H1 (cell line): Measurements from ENCODE around the gene ANKS1B. TPM values are rescaled to one million over a fixed set of nuclear protein-coding genes. Genes with fewer than 3 reads are reported as not detected.

Experiments
- CTCF ChIA-PET: fragments of 300-600 bp; sonication (Branson Sonifier 250); formaldehyde crosslinking; loops from one replicate; lab custom pipeline; 2021; ENCODE audit not compliant: partially characterized antibody; lab: Charles Lee
- POLR2A ChIA-PET: fragments of 300-600 bp; sonication (Branson Sonifier 250); formaldehyde crosslinking; loops from one replicate; lab custom pipeline; 2021; ENCODE audit warnings: inconsistent platforms; ENCODE audit not compliant: partially characterized antibody; lab: Charles Lee
- DNase-seq, 2 experiments: peaks; one replicate each; pipeline versions ENCODE4 v3.0.0 to v3.0.0-alpha.2; 2010 to 2022; ENCODE audit warnings: low spot score in 2 of 2, low read depth in 1 of 2, mixed read lengths in 1 of 2
- FAIRE-seq: peaks from 2 replicates; lab custom pipeline; 2011; peaks lifted over from hg19 to GRCh38; lab: Jason Lieb, UNC
- H2AFZ ChIP-seq: 2 replicates; pipeline ENCODE4 v1.8.1; 2012; ENCODE audit warnings: low read length, inconsistent platforms
- H2AK5ac ChIP-seq: 2 replicates; pipeline ENCODE4 v1.6.1; 2013; ENCODE audit warnings: low read depth, low read length
- H2BK120ac ChIP-seq: replicated peaks from 2 replicates; pipeline ENCODE3; 2013; ENCODE audit warnings: low read depth, low read length, inconsistent platforms
- H2BK12ac ChIP-seq: 2 replicates; pipeline ENCODE4 v1.6.1; 2013; ENCODE audit warnings: low read depth, low read length
- H2BK15ac ChIP-seq: 2 replicates; pipeline ENCODE4 v1.6.1; 2013; ENCODE audit warnings: low read length
- H2BK20ac ChIP-seq: 2 replicates; pipeline ENCODE4 v1.6.1; 2013; ENCODE audit warnings: low read length
- H2BK5ac ChIP-seq: 2 replicates; pipeline ENCODE4 v1.6.1; 2013; ENCODE audit warnings: low read depth, low read length
- H3K14ac ChIP-seq: 2 replicates; pipeline ENCODE4 v1.6.1; 2013; ENCODE audit warnings: inconsistent platforms; ENCODE audit not compliant: insufficient read length
- H3K18ac ChIP-seq: 2 replicates; pipeline ENCODE4 v1.6.1; 2013; ENCODE audit warnings: low read length; ENCODE audit errors: extremely low read depth
- H3K23ac ChIP-seq: 2 replicates; pipeline ENCODE4 v1.6.1; 2013; ENCODE audit warnings: inconsistent platforms; ENCODE audit not compliant: insufficient read length
- H3K23me2 ChIP-seq: 2 replicates; pipeline ENCODE4 v1.6.1; 2013; ENCODE audit warnings: low read depth, low read length
- H3K27ac ChIP-seq: 2 replicates; pipeline ENCODE4 v1.6.1; 2011; ENCODE audit warnings: low read depth, low read length, inconsistent platforms
- H3K27me3 ChIP-seq, 4 experiments: replicated peaks in 1 of 4; 1 replicate in 1 of 4; 2 replicates in 3 of 4; pipeline versions ENCODE4 v1.6.1 to v1.8.1; 2011 to 2013; ENCODE audit warnings: low read length in 3 of 4, mild to moderate bottlenecking in 3 of 4, inconsistent platforms in 2 of 4, mixed read lengths in 2 of 4, moderate library complexity in 1 of 4; ENCODE audit not compliant: control insufficient read depth in 3 of 4, insufficient read depth in 3 of 4; ENCODE audit errors: extremely low read depth in 1 of 4
- H3K36me3 ChIP-seq, 4 experiments: 2 replicates each; pipeline versions ENCODE4 v1.6.1 to v1.8.1; 2011 to 2013; ENCODE audit warnings: mild to moderate bottlenecking in 4 of 4, low read length in 3 of 4, moderate library complexity in 2 of 4, control low read depth in 1 of 4, inconsistent platforms in 1 of 4; ENCODE audit not compliant: insufficient read depth in 4 of 4, control insufficient read depth in 2 of 4
- H3K4ac ChIP-seq: replicated peaks from 2 replicates; pipeline ENCODE3; 2013; ENCODE audit warnings: low read length, low read depth, mixed read lengths, inconsistent platforms; ENCODE audit not compliant: insufficient read length
- H3K4me1 ChIP-seq, 4 experiments: replicated peaks in 1 of 4; 1 replicate in 1 of 4; 2 replicates in 3 of 4; pipeline versions ENCODE4 v1.6.1 to v1.8.1; 2011 to 2013; ENCODE audit warnings: low read length in 3 of 4, inconsistent platforms in 2 of 4, mixed read lengths in 1 of 4; ENCODE audit not compliant: insufficient read depth in 4 of 4, control insufficient read depth in 3 of 4
- H3K4me2 ChIP-seq, 2 experiments: 2 replicates each; pipeline versions ENCODE4 v1.6.1 to v1.8.1; 2011 to 2013; ENCODE audit warnings: low read depth in 2 of 2, low read length in 2 of 2, control low read depth in 1 of 2, inconsistent platforms in 1 of 2, mild to moderate bottlenecking in 1 of 2; ENCODE audit not compliant: insufficient read depth in 1 of 2
- H3K4me3 ChIP-seq, 4 experiments: fragments of 200-600, 300-600 bp in 1 of 4; sonication (generic), shearing (Covaris generic), sonication (Bioruptor Twin) in 1 of 4; 2 replicates each; pipeline versions ENCODE4 v1.5.1 to v1.8.1; 2011 to 2016; ENCODE audit warnings: low read length in 4 of 4, low read depth in 3 of 4, control low read depth in 2 of 4, inconsistent platforms in 2 of 4, mild to moderate bottlenecking in 2 of 4, mixed read lengths in 1 of 4, moderate library complexity in 1 of 4; ENCODE audit not compliant: insufficient read depth in 2 of 4; ENCODE audit errors: extremely low read depth in 1 of 4
- H3K56ac ChIP-seq: replicated peaks from 2 replicates; pipeline ENCODE3; 2013; ENCODE audit warnings: low read depth, mild to moderate bottlenecking, mixed read lengths, low read length, inconsistent platforms; ENCODE audit not compliant: insufficient read length
- H3K79me1 ChIP-seq: 2 replicates; pipeline ENCODE4 v1.6.1; 2013; ENCODE audit warnings: low read depth, low read length, control low read depth
- H3K79me2 ChIP-seq, 2 experiments: 2 replicates each; pipeline versions ENCODE4 v1.6.1 to v1.8.1; 2012 to 2013; ENCODE audit warnings: low read length in 2 of 2, mild to moderate bottlenecking in 2 of 2, inconsistent platforms in 1 of 2; ENCODE audit not compliant: insufficient read depth in 2 of 2, control insufficient read depth in 1 of 2
- H3K9ac ChIP-seq, 4 experiments: replicated peaks in 1 of 4; 1 replicate in 1 of 4; 2 replicates in 3 of 4; pipeline versions ENCODE4 v1.6.1 to v1.8.1; 2011 to 2013; ENCODE audit warnings: low read depth in 3 of 4, low read length in 3 of 4, control low read depth in 2 of 4, mild to moderate bottlenecking in 2 of 4, moderate library complexity in 2 of 4, inconsistent platforms in 1 of 4; ENCODE audit errors: extremely low read depth in 1 of 4
- H3K9me3 ChIP-seq, 2 experiments: 2 replicates each; pipeline versions ENCODE4 v1.6.1 to v1.8.1; 2012 to 2013; ENCODE audit warnings: mild to moderate bottlenecking in 2 of 2, moderate library complexity in 2 of 2, control low read depth in 1 of 2, inconsistent platforms in 1 of 2, low read depth in 1 of 2, low read length in 1 of 2, mixed read lengths in 1 of 2; ENCODE audit not compliant: insufficient read depth in 2 of 2
- H4K20me1 ChIP-seq, 2 experiments: replicated peaks in 1 of 2; 2 replicates each; pipeline versions ENCODE3 to v1.8.1; 2011 to 2013; ENCODE audit warnings: inconsistent platforms in 2 of 2, low read length in 2 of 2, mild to moderate bottlenecking in 1 of 2; ENCODE audit not compliant: insufficient read depth in 2 of 2, control insufficient read depth in 1 of 2
- H4K5ac ChIP-seq: 2 replicates; pipeline ENCODE4 v1.6.1; 2013; ENCODE audit warnings: low read length, low read depth, mixed read lengths, inconsistent platforms; ENCODE audit not compliant: insufficient read length
- H4K8ac ChIP-seq: 2 replicates; pipeline ENCODE4 v1.8.0; 2013; ENCODE audit warnings: mild to moderate bottlenecking, moderate library complexity, low read length, inconsistent platforms; ENCODE audit not compliant: insufficient read depth; ENCODE audit errors: extremely low read depth
- H4K91ac ChIP-seq: replicated peaks from 2 replicates; pipeline ENCODE3; 2013; ENCODE audit warnings: low read length, mixed read lengths, inconsistent platforms; ENCODE audit not compliant: insufficient read length
- CBX5 ChIP-seq: fragments of 300-800, 300-1000 bp; sonication (generic); IDR thresholded peaks from 2 replicates; pipeline ENCODE4 v1.7.1; 2016; ENCODE audit warnings: antibody characterized with exemption, low read length, low read depth
- CBX8 ChIP-seq: fragments of 300-800, 300-1000 bp; sonication (generic); IDR thresholded peaks from 2 replicates; pipeline ENCODE4 v1.7.1; 2016; ENCODE audit warnings: low read depth, low read length, borderline replicate concordance
- CHD2 ChIP-seq: IDR thresholded peaks from 2 replicates; pipeline ENCODE4 v1.6.1; 2012; ENCODE audit warnings: low read length, improper control_type of control experiment
- CTBP2 ChIP-seq: IDR thresholded peaks from 2 replicates; pipeline ENCODE4 v1.7.0; 2011; ENCODE audit warnings: borderline replicate concordance, mild to moderate bottlenecking, moderate library complexity, mixed read lengths, low read length; ENCODE audit not compliant: insufficient read depth, insufficient read length
- FOSL1 ChIP-seq: IDR thresholded peaks from 2 replicates; pipeline ENCODE4 v1.6.1; 2011; ENCODE audit warnings: mild to moderate bottlenecking, low read depth, low read length, moderate library complexity; ENCODE audit not compliant: insufficient read depth
- HDAC6 ChIP-seq: IDR thresholded peaks from one replicate; pipeline ENCODE4 v1.7.1; 2012; ENCODE audit warnings: low read depth, mild to moderate bottlenecking, inconsistent platforms, low read length, moderate library complexity
- JUND ChIP-seq: IDR thresholded peaks from 2 replicates; pipeline ENCODE4 v1.6.1; 2011; ENCODE audit warnings: mild to moderate bottlenecking, improper control_type of control experiment, low read length
- KDM5A ChIP-seq: fragments of 200-600 bp; IDR thresholded peaks from 2 replicates; pipeline ENCODE4 v1.7.1; 2012; ENCODE audit warnings: mild to moderate bottlenecking, low read length, inconsistent platforms, mixed read lengths
- SIN3A ChIP-seq, 2 experiments: IDR thresholded peaks in 1 of 2; conservative IDR thresholded peaks in 1 of 2; 2 replicates each; pipeline ENCODE4 v1.6.1; 2011 to 2012; ENCODE audit warnings: low read length in 2 of 2, improper control_type of control experiment in 1 of 2, low read depth in 1 of 2, mild to moderate bottlenecking in 1 of 2
- SIX5 ChIP-seq: IDR thresholded peaks from 2 replicates; pipeline ENCODE4 v1.6.1; 2011; ENCODE audit warnings: mild to moderate bottlenecking, low read depth, low read length
- TEAD4 ChIP-seq: IDR thresholded peaks from 2 replicates; pipeline ENCODE4 v1.6.1; 2012; ENCODE audit warnings: low read depth, low read length, inconsistent platforms, mixed read lengths
- YY1 ChIP-seq: IDR thresholded peaks from 2 replicates; pipeline ENCODE4 v1.6.1; 2011; ENCODE audit warnings: low read depth, mild to moderate bottlenecking, low read length
- WGBS, 2 experiments: shearing (Covaris generic) in 1 of 2; methylation state at CpG; one replicate each; pipeline versions ENCODE4 v1.1.6 to v1.1.7; 2013 to 2015; ENCODE audit warnings: low lambda C conversion rate in 2 of 2, mixed read lengths in 2 of 2, inconsistent platforms in 1 of 2, low coverage in 1 of 2, missing lambda C conversion rate in 1 of 2; ENCODE audit not compliant: insufficient replicate concordance in 2 of 2, insufficient coverage in 1 of 2, insufficient read length in 1 of 2; ENCODE audit errors: extremely low coverage in 1 of 2, missing lambda C conversion rate in 1 of 2; 5-methylcytosine and 5-hydroxymethylcytosine counted together
- polyA plus RNA-seq, 7 experiments: library from polyadenylated mRNA; depleted of rRNA in 3 of 7; stranded (reverse) in 5 of 7; unstranded in 2 of 7; fragments of >200 nt in 5 of 7; fragments of 200-250 nt in 2 of 7; gene quantifications; 1 replicate in 5 of 7; 2 replicates in 1 of 7; 4 replicates in 1 of 7; pipeline versions ENCODE4 v1.2.1 to v1.2.3, GENCODE V29; 2011 to 2013; ENCODE audit warnings: missing spikeins in 2 of 7, mixed read lengths in 2 of 7
- total RNA-seq: library from RNA; stranded (reverse); fragmentation: NEBNext Ultra II Directional; extraction: Animal tissue kit (Norgen Biotek cat#: 25700); gene quantifications from 2 replicates; pipeline ENCODE4 v1.2.1, GENCODE V29; 2021

ANKS1B gene
- total and polyA plus RNA-seq, 2 of the 8 experiments (the other 6 are each of a cell fraction or from before 2014, with no cell fraction given): 2.7 to 6.1 TPM

GRCh38 chr12:99122496-99122895 lies 862.2 kb downstream of the ANKS1B start:
- Histone ChIP-seq H3K27me3 (no peaks in the 10 kb centered on the region), H2BK15ac (no peak overlapping the region), H3K4me1 (no peaks in the 10 kb centered on the region), H3K79me2 (no peaks in the 10 kb centered on the region), H3K9me3 (no peaks in the 10 kb centered on the region), H2BK5ac (no peak overlapping the region), H3K18ac (no peak overlapping the region), H4K91ac (no peak overlapping the region), H2AFZ (no peak overlapping the region), H2BK20ac (no peak overlapping the region), H3K56ac (no peak overlapping the region), H3K14ac (no peak overlapping the region), H3K23me2 (no peaks in the 10 kb centered on the region), H3K36me3 (no peaks in the 10 kb centered on the region), H3K27ac (no peak overlapping the region), H3K23ac (no peak overlapping the region), H2BK120ac (no peak overlapping the region), H3K79me1 (no peaks in the 10 kb centered on the region), H2BK12ac (no peak overlapping the region), H2AK5ac (no peak overlapping the region), H3K4ac (no peak overlapping the region), H4K8ac (no peak overlapping the region), H4K5ac (no peak overlapping the region), H4K20me1 (no peaks in the 10 kb centered on the region), H3K4me2 (no peak overlapping the region), H3K4me3 (no peak overlapping the region), H3K9ac (no peak overlapping the region)
- 87% methylated on average over 3 of the region's 3 CpGs; no CpG with 5 or more reads in 1 of the 2 experiments for WGBS, 2 experiments
- POLR2A ChIA-PET: no interaction called here
- TF ChIP-seq HDAC6 (no peak), YY1 (no peak), FOSL1 (no peak), KDM5A (no peak), CHD2 (no peak), SIN3A (conservative IDR thresholded peaks at IDR 0.05 in 1 of 2, IDR thresholded peaks at IDR 0.05 in 1 of 2; ENCODE audit: low read depth in 1 of 2, low read length in 2 of 2) (no peak), SIX5 (no peak), CBX5 (no peak), CTBP2 (no peak), JUND (no peak), CBX8 (no peak), TEAD4 (no peak)
- no peak for DNase-seq
- no peak for FAIRE-seq
- CTCF ChIA-PET: interaction anchor here (1.2 to 1.6 kb wide), 2 partner anchors 31 to 63 kb away, joined by 3 read pairs; no protein-coding TSS in a partner anchor
